H54 (cell line): Measurements from ENCODE around the gene KLF6.
A peak's percentile ranks its signal among the peaks of the same experiment; 100 is the strongest.

ENCODE experiments used
- DNase-seq: peaks from one replicate; pipeline ENCODE4 v3.0.0; 2011; ENCODE audit warnings: low spot score, mixed read lengths; ENCODE audit not compliant: insufficient read length
- FAIRE-seq: peaks from 3 replicates; lab custom pipeline; 2011; peaks lifted over from hg19 to GRCh38; lab: Jason Lieb, UNC
- POLR2A ChIP-seq: IDR thresholded peaks from 2 replicates; pipeline ENCODE4 v1.6.1; 2011; ENCODE audit warnings: low read depth, mild to moderate bottlenecking, low read length

KLF6 gene

GRCh38 chr10:3784510-3785250 lies at the start of gene KLF6:
TSS of gene KLF6 (minus strand) at chr10:3785209. CDS start at chr10:3785014, 195 bp downstream.
- DNase-seq (no peak), FAIRE-seq (no peak)
- TF ChIP-seq POLR2A: peak; percentile 70

DNA sequence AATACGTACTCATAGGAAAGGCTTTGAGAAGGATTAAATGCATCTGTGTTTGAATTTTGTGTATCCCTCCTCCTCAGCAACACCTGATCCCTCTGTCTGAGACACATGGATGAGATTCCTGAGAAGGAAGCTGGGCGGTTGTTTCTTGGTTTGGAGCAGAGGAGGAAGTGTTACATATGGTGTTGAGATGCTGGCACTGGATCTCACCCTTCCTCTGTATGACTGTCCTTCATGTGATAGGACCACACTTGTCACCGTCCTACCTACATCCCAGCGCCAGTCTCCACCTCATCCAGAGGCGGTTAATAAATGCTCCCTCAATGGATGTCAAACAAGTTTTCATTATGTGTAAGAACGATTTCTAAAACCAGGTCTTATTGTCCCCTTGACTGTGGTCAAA lies 49.4 kb upstream of the KLF6 start:
- TF ChIP-seq POLR2A: no peak
- no peak for DNase-seq
- no peak for FAIRE-seq

DNA sequence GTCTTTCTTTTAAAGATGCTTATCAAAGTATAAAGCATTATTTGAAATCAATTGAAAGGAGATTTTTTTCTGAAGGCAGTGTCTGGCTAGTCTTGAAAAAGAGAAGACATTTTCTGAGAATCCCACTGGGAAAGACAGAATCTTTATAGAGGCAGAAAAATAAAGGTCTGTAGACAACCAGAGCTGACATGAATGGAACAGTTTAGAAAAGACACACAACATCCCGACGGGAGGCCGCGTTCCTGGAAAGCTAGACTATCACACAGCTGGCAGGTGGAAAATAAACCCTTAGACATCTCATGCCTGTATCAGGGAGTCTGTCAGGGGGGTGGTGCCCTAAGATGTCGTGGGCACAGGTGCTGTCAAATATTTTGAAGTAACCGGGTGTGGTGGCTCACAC lies 48.0 kb upstream of the KLF6 start:
- DNase-seq: no peak
- FAIRE-seq: no peak
- no peak for TF ChIP-seq POLR2A

- no peak for TF ChIP-seq POLR2A
- no peak for DNase-seq
- FAIRE-seq: no peak
These were observed 47.2 kb upstream of the KLF6 start for GRCh38 chr10:3832022-3832786.

DNA sequence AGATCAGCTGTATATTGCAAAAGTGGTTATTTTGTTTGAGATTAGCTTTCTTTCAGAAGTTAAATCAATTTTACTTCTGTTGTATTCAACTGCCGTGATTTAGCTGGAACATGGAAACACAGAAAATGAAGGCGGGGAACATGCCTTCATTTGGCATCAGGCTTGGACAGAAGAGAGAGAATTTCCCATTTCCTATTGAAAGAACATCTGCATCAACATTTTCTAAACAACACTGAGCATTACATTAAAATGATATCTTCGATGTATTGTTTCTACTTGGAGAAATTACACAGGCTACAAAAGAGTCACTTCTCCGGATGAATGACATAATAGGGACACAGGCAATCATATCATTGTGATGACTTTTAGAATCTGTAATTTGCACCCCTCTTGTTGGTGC lies 46.6 kb upstream of the KLF6 start:
- no peak for TF ChIP-seq POLR2A
- FAIRE-seq (no peak), DNase-seq (no peak)

DNA sequence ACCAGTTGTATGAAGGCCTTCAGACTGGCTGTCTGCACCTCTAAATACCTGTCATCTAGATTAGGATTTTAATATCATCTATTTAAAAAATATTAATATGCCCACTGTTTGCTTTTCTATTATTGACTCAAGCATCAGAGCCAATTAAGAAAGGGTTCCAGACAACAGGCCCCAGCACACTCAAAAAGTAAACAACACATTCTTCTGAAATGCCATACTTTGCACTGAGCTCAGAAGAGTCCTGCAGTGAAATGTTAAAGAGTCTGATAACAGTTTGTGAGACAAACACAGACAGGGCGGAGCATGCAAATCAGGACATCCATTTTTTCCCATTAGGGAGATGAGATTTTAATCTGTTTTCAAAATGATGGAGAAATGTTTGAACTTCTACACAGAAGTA lies 45.9 kb upstream of the KLF6 start:
- FAIRE-seq: no peak

GRCh38 chr10:3829156-3830050 lies 44.4 kb upstream of the KLF6 start:
- TF ChIP-seq POLR2A: no peak
- DNase-seq (no peak), FAIRE-seq (no peak)

More for the DNA sequence above, 45.9 kb upstream of the KLF6 start:
- TF ChIP-seq POLR2A: no peak
- DNase-seq: no peak

- TF ChIP-seq POLR2A: no peak
- FAIRE-seq: no peak
- DNase-seq: no peak
These were observed 43.6 kb upstream of the KLF6 start for GRCh38 chr10:3828404-3829155.

GRCh38 chr10:3827768-3828403 lies 42.9 kb upstream of the KLF6 start:
- TF ChIP-seq POLR2A: no peak
- DNase-seq: no peak
- FAIRE-seq: no peak

DNA sequence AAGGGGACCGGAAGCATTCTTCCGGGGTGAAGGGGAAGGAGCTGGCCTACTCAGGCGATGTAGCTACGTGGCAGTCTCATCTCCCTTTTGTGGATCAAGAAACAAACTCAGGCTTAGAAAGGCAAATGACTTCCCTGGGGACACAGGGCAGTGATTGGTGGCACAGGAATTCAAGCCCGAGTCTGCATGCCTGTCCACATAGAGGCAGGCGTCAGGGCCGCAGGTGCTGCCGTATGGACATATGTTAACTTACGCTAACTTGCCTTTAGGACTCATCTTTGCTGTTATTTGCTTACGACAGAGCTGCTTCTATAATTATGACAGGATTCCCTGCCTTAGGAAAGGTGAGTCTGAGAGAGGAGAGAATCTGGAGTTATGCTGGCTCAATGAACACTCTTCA lies 42.3 kb upstream of the KLF6 start:
- FAIRE-seq: no peak
- DNase-seq: no peak
- no peak for TF ChIP-seq POLR2A

- no peak for DNase-seq
These were observed 40.9 kb upstream of the KLF6 start for GRCh38 chr10:3825862-3826351.

DNA sequence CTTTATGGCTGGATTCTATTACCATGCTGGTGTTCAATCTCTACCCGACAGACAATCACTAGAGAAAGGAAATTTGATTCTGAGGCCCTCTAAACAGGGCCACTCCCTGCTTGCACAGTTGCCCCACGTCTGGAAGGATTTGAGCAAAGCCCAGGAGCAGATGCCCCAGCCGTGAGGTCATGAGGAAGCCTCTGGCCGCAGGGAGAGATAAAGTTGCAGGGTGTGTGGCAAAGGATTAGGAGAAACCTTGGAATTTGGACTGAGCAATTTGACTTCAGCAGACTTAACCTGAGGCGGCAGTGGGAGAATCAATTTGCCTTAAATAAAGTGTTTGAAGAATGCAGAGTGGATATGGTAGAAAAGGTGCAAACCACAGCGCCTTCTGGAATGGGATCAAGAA lies 40.2 kb upstream of the KLF6 start:
- FAIRE-seq: no peak
- DNase-seq: peak; percentile 38
- no peak for TF ChIP-seq POLR2A

More at GRCh38 chr10:3825862-3826351, 40.9 kb upstream of the KLF6 start:
- no peak for FAIRE-seq
- no peak for TF ChIP-seq POLR2A

DNA sequence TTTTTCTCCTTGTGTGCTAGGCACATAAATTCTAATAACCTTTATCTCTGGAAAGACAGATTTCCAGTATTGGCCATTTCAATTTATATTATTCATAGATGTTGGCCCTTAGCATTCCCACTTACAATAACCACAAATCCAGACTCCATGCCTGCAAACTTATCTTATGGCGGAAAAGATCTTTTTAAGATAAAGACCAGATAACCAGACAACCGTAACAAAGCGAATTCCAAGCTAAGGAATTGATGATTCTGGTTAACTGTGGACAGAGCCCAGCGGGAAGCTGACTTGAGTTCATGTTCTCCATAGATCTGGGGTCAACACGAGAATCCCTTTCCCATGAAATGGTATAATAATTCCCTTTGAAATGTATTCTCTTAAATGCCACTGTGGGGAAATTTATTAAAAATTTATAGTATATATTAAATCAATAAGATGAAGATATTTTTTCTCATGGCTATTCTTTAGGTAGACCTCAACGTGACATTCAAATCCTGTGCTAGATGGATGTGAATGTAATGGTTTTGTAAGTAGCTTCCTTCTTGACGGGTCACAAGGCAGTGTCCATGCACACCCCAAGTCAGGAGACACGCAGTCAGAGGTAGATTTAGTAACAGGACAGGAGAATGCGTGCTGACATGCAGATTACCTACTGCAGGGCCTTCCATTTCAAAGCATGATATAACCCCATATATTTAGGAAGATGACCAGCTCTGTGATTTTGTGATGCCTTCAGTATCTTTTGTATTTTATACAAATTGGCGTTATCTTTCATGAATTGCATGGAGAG lies 37.7 kb upstream of the KLF6 start:
- no peak for DNase-seq
- FAIRE-seq: no peak
- no peak for TF ChIP-seq POLR2A
